GM15510 (cell line): ENCODE results near the gene POLDIP2.

Source experiments
- POLR2A ChIP-seq: IDR thresholded peaks from 3 replicates; pipeline ENCODE4 v1.6.1; 2011; ENCODE audit warnings: borderline replicate concordance; ENCODE audit not compliant: insufficient read length; ENCODE audit errors: extremely low read depth

POLDIP2 gene

GRCh38 chr17:28341516-28341915 is 15.8 kb downstream of the POLDIP2 start:
- TF ChIP-seq POLR2A: no peak

GRCh38 chr17:28340374-28340773 is 17.0 kb downstream of the POLDIP2 start:
- TF ChIP-seq POLR2A: no peak

DNA sequence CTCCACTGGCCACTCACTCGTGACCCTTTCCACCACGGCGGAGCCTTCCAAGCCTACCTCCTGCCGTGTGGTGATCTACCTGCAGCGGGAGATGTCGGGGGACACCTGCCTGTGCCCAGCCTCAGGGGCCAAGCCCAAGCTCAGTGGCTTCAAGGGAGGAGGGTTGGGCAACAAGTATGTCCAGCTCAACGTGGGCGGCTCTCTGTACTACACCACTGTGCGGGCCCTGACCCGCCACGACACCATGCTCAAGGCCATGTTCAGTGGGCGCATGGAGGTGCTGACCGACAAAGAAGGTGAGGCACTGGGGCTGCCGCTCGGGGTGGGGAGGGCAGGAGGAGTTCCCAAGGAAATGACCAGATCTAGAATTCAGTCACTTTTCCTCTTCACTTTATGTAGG is 17.9 kb downstream of the POLDIP2 start:
- no peak for TF ChIP-seq POLR2A

DNA sequence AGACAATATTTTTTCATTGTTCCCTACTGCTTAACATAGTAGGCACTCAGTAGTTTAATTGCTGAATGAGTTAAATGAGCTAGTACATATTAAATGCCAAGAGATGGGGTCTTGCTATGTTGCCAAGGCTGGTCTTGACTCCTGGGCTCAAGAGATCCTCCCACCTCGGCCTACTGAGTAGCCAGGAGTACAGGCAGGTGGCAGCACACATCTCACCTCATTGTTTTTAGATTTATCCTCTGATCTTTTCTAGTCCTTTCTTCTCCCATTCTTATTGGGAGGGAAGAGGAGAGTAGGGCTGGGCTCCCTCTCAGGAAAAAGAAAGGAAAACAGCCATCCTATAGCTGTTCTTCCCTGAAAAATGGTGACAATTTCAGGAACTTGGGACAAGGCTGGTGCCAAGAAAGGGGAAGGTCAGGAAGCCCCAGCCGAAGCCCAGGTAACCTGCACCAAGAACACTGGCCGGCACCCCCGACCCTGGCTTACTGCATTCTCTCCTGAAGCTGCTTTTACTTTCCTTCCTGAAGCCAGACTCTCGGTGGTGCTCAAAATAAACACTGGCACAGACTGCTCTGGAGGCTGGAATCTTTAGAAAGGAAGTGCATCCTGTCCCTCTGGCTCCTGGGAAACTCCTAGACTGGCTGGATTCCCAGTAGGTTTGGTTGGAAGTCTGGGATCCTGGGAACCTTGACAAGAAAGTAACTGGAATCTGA is 19.1 kb downstream of the POLDIP2 start:
- TF ChIP-seq POLR2A: no peak

GRCh38 chr17:28335959-28336871 is 21.1 kb downstream of the POLDIP2 start:
- TF ChIP-seq POLR2A: no peak

- TF ChIP-seq POLR2A: peak; percentile 80
These were observed 21.9 kb downstream of the POLDIP2 start, which contains the start of the genes IFT20 and TNFAIP1 for GRCh38 chr17:28335201-28335958. IFT20 (minus strand) TSS chr17:28335472; CDS start chr17:28331985, 3,487 bp downstream. TNFAIP1 (plus strand) TSS chr17:28335761; CDS start chr17:28339522, 3,761 bp downstream.

- no peak for TF ChIP-seq POLR2A
These were observed 22.6 kb downstream of the POLDIP2 start for GRCh38 chr17:28334666-28335200.

- no peak for TF ChIP-seq POLR2A
These were observed 23.2 kb downstream of the POLDIP2 start for GRCh38 chr17:28334171-28334570.

DNA sequence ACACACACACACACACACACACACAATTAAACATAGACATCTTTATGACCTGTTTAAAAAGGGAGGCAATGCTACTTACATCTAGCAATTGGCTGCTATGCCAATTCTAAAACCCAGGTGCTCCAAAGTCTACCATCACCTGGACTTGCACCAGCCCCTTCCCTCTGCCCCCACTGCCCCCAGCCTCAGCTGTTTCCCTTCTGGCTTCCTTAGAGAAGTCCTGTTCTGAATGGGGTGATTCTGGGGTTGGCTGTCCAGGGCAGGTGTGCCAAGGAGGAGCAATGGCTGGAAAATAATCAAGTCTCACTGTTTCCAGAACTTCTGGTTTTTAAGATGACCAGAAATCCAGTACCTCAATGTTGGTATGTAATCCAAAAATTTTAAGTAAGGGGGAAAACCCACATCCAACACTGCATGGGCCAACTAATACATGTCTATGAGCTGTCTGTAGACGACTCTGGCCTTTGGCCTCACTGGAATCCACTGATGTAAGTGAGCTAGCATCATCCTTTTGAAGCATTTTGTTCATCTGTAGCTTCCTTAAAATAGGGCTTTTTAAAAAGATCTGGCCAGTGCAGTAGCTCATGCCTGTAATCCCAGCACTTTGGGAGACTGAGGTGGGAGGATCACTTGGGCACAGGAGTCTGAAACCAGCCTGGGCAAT is 24.1 kb downstream of the POLDIP2 start:
- TF ChIP-seq POLR2A: no peak

GRCh38 chr17:28331891-28332420 is 25.4 kb downstream of the POLDIP2 start:
- TF ChIP-seq POLR2A: no peak

DNA sequence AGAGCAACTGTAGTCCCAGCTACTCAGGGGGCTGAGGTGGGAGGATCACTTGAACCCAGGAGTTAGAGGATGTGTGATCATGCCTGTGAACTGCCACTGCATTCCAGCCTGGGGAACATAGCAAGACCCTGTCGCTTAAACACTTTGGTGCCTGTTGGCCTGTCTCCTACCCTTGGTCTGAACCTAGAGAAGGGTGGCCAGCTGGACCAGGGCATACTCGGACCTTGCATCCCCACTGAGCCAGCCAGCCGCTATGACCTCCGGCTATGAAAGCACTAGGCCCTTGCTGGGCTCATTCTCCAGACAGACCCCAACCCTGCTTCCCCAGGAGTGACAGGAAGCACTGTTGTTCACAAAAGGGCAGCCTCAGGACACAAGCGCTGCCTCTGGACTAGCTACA is 26.7 kb downstream of the POLDIP2 start:
- TF ChIP-seq POLR2A: no peak

- TF ChIP-seq POLR2A: no peak
These were observed 29.0 kb downstream of the POLDIP2 start for GRCh38 chr17:28328325-28328724.

DNA sequence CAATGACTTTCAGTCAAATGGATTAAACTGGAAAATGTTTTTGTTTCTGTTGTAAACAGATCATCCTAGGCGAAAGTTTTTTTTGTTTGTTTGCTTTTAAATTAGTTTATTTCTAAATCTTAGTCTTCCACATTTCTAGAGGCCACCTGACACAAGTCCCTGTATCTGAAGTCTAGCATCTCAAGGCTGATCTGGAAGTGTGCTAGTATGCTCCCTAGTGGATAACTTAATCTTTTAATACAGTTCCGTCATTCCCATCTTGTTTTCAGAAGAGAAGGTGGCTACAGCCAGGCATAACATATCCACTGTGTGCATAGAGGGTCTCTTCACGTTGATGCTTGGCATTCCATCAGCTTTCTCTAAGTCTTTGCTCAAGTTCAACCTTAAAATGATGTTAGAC is 29.6 kb downstream of the POLDIP2 start:
- TF ChIP-seq POLR2A: no peak
